HFFc6 (cell line): Measurements from ENCODE around the gene TMED7. TPM values are rescaled to one million over a fixed set of nuclear protein-coding genes. Genes with fewer than 3 reads are reported as not detected.
A peak's percentile ranks its signal among the peaks of the same experiment; 100 is the strongest.

Experiments used
- DNase-seq: peaks from one replicate; pipeline ENCODE4 v3.0.0-alpha.2; 2018
- H3K27ac Mint-ChIP-seq: 2 replicates; pipeline ENCODE4 v1.8.0; 2020; ENCODE audit warnings: mild to moderate bottlenecking, mixed read lengths
- H3K27me3 Mint-ChIP-seq: 2 replicates; pipeline ENCODE4 v1.8.0; 2021; ENCODE audit warnings: mild to moderate bottlenecking, moderate library complexity, mixed read lengths; ENCODE audit not compliant: insufficient read depth
- H3K36me3 Mint-ChIP-seq: 2 replicates; pipeline ENCODE4 v1.8.0; 2021; ENCODE audit warnings: low read depth, mixed read lengths
- H3K4me1 Mint-ChIP-seq: 2 replicates; pipeline ENCODE4 v1.8.0; 2020; ENCODE audit warnings: low read depth, mixed read lengths
- H3K4me3 Mint-ChIP-seq: 2 replicates; pipeline ENCODE4 v1.8.0; 2020; ENCODE audit warnings: mild to moderate bottlenecking, moderate library complexity, mixed read lengths
- H3K9me3 Mint-ChIP-seq: 2 replicates; pipeline ENCODE4 v1.8.0; 2020; ENCODE audit warnings: mild to moderate bottlenecking, mixed read lengths
- total RNA-seq, 6 experiments: library from RNA; stranded (reverse); fragmentation: NEBNext Ultra II Directional; extraction: Animal tissue kit (Norgen Biotek cat#: 25700); gene quantifications; 2 replicates in 1 of 6; 3 replicates in 5 of 6; pipeline ENCODE4 v1.2.3, GENCODE V29; 2021
- TF ChIP-seq, protein P1 (sequence below): fragments of 200-600 bp; sonication (generic); IDR thresholded peaks from 2 replicates; pipeline ENCODE4 v1.5.0; 2021; ENCODE audit warnings: antibody characterized with exemption, mild to moderate bottlenecking

The TMED7 gene
- total RNA-seq, 6 experiments from 2014 or later, result 162 to 194 (median 175) TPM

DNA sequence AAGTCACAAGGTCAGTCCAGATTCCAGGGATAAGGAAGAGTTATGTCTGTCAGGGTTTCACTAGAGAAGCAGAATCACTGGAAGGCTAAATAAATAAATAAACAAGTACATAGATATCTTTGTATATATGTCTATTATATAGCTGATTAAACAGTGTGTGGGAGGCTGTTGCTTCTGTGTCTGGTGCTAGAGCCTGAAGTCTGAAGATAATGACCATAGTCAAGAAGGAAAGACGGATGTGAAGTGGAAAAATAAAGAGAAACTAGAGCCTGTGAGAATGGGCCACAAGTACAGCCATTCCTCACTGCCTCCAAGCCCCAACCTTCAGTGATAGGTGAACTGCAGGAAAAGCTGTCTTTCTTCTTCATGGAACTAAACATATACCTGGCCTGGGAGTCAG is 4.1 kb upstream of the TMED7 start:
- TF ChIP-seq, protein P1, sequence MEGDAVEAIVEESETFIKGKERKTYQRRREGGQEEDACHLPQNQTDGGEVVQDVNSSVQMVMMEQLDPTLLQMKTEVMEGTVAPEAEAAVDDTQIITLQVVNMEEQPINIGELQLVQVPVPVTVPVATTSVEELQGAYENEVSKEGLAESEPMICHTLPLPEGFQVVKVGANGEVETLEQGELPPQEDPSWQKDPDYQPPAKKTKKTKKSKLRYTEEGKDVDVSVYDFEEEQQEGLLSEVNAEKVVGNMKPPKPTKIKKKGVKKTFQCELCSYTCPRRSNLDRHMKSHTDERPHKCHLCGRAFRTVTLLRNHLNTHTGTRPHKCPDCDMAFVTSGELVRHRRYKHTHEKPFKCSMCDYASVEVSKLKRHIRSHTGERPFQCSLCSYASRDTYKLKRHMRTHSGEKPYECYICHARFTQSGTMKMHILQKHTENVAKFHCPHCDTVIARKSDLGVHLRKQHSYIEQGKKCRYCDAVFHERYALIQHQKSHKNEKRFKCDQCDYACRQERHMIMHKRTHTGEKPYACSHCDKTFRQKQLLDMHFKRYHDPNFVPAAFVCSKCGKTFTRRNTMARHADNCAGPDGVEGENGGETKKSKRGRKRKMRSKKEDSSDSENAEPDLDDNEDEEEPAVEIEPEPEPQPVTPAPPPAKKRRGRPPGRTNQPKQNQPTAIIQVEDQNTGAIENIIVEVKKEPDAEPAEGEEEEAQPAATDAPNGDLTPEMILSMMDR, result no peak
- Mint-ChIP-seq H3K4me1 (peaks cover 16% of the 10 kb centered on the region), H3K27me3 (no peaks in the 10 kb centered on the region), H3K4me3 (no peak overlapping the region), H3K9me3 (no peaks in the 10 kb centered on the region), H3K36me3 (no peaks in the 10 kb centered on the region), H3K27ac (no peak overlapping the region)
- DNase-seq, result no peak

DNA sequence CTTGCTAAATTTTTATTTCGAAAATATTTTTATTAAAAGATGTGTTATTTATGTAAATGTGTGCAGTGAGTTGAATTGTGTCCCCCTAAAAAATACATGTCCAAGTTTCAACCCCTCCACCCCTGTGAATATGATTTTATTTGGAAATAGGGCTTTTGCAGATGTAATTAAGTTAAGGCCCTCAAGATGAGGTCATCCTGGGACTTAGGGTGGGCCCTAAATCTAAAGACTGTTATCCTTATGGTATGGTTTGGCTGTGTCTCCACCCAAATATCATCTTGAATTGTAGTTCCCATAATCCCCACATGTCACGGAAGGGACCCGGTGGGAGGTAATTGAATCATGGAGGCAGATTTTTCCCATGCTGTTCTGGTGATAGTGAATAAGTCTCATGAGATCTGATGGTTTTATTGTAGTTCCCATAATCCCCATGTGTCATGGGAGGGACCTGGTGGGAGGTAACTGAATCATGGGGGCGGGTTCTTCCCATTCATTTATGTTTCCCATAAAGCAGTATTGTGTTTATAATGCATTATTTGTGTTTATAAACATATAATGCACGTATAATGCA is 1.5 kb upstream of the TMED7 start:
- TF ChIP-seq, protein P1, result peak; percentile 22; the same call in 1 of the 2 replicates
- peaks cover 9% of the 10 kb centered on the region; the same call in 1 of the 2 replicates for H3K4me1 Mint-ChIP-seq
- DNase-seq, result no peak
- H3K36me3 Mint-ChIP-seq, result peaks cover 7% of the 10 kb centered on the region
- no peaks in the 10 kb centered on the region for H3K9me3 Mint-ChIP-seq
- no peaks in the 10 kb centered on the region for H3K27me3 Mint-ChIP-seq
- H3K4me3 Mint-ChIP-seq, result no peak overlapping the region
- 0 out of 2 replicates have a peak overlapping the region, but pooled peaks have one; percentile 7 for H3K27ac Mint-ChIP-seq

DNA sequence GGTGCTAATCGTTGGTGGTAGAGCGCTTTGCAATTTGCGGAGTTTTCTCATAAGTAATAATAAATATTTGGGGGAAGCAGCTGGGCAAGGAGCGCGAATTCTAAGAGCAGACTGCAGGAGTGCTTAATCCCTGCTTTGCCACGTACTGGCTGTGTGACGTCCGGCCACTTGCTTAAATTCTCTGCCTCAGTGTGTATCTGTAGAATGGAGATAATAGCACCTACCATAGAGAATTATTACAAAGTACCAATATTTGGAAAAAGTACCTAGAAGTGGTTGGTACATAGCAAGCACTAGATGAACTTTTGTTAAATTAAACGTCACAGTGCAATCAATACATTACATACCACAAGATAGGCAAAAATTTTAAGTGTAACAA is 598 bp upstream of the TMED7 start:
- no peak for DNase-seq
- no peaks in the 10 kb centered on the region for H3K9me3 Mint-ChIP-seq

DNA sequence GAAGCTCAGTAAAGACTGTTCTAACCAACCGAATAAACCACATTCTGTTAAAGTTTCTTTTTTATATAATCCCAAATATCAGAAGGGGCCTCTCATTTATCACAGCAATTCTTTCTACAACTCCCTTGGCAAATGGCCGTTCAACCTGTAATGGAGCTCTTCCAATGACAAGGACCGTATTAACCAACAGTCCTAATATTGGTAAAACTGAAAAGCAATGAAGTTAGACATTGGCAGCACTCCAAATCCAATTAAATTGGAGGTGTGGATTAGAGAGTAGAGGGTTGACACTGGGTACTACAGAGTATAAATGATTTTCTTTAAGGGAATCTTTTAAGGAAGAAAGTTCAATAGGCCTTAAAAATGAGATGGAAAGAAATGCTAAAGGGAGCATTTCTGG is 842 bp downstream of the TMED7 start:
- no peaks in the 10 kb centered on the region for H3K27me3 Mint-ChIP-seq
- no peak overlapping the region for H3K27ac Mint-ChIP-seq
- peaks cover 17% of the 10 kb centered on the region; the same call in 1 of the 2 replicates for H3K4me1 Mint-ChIP-seq
- H3K36me3 Mint-ChIP-seq, result peaks cover 15% of the 10 kb centered on the region
- no peak overlapping the region for H3K4me3 Mint-ChIP-seq
- no peaks in the 10 kb centered on the region for H3K9me3 Mint-ChIP-seq
- no peak for DNase-seq
- TF ChIP-seq, protein P1, result no peak

More for the DNA sequence above, 598 bp upstream of the TMED7 start:
- TF ChIP-seq, protein P1, result no peak
- H3K4me1 Mint-ChIP-seq, result peaks cover 12% of the 10 kb centered on the region; the same call in 1 of the 2 replicates
- H3K4me3 Mint-ChIP-seq, result no peak overlapping the region
- no peak overlapping the region for H3K27ac Mint-ChIP-seq
- peaks cover 12% of the 10 kb centered on the region for H3K36me3 Mint-ChIP-seq
- no peaks in the 10 kb centered on the region for H3K27me3 Mint-ChIP-seq

DNA sequence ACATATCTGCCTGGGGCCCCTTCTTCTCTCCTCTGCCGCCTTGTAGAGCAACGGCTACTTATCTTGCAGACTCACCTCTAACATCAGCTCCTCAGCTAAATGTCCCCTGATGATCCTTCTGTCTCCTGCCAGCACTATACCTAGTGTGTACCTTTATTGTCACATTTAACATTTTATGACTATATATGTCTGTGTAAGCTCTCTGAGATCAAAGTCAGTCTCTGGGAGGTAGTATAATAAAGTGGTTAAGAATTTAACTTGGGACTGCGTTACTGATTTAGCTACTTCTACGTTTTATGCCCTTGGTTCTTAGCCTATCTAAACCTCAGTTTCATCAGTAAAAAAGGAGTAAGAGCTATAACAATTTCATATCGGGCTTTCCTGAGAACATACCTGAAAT is 2.2 kb downstream of the TMED7 start:
- H3K27me3 Mint-ChIP-seq, result no peaks in the 10 kb centered on the region
- peaks cover 24% of the 10 kb centered on the region for H3K36me3 Mint-ChIP-seq
- H3K9me3 Mint-ChIP-seq, result no peaks in the 10 kb centered on the region
- TF ChIP-seq, protein P1, result no peak
- H3K4me1 Mint-ChIP-seq, result peaks cover 12% of the 10 kb centered on the region; the same call in 1 of the 2 replicates
- DNase-seq, result no peak
- no peak overlapping the region for H3K27ac Mint-ChIP-seq
- H3K4me3 Mint-ChIP-seq, result no peak overlapping the region
